Testis (tissue), 3 donors: ENCODE results near the gene ABCC11. TPM values are rescaled to one million over a fixed set of nuclear protein-coding genes. Genes with fewer than 3 reads are reported as not detected.

Experiments used
- DNase-seq: peaks from one replicate; pipeline ENCODE4 v3.0.0-alpha.2; 2019
- H3K27ac ChIP-seq, 2 donors: fragments of 200-600 bp; sonication (generic); one replicate each; pipeline ENCODE4 v1.5.1; 2019
- H3K27me3 ChIP-seq: fragments of 200-600 bp; sonication (generic); one replicate; pipeline ENCODE4 v1.5.1; 2019
- H3K36me3 ChIP-seq: fragments of 200-600 bp; sonication (generic); one replicate; pipeline ENCODE4 v1.5.1; 2017; ENCODE audit warnings: low read depth; ENCODE audit errors: missing control alignments
- H3K4me1 ChIP-seq: fragments of 200-600 bp; sonication (generic); one replicate; pipeline ENCODE4 v1.5.1; 2019
- H3K4me3 ChIP-seq, 2 donors: fragments of 200-600 bp; sonication (generic); one replicate each; pipeline ENCODE4 v1.5.1; 2017 to 2019
- H3K9me3 ChIP-seq: fragments of 200-600 bp; sonication (generic); one replicate; pipeline ENCODE4 v1.5.1; 2017
- POLR2A ChIP-seq: fragments of 450-650 bp; IDR thresholded peaks from one replicate; pipeline ENCODE4 v1.6.1; 2017; ENCODE audit warnings: antibody characterized with exemption, mild to moderate bottlenecking, moderate library complexity
- WGBS, 2 donors: methylation state at CpG; one replicate each; pipeline ENCODE4 v1.1.5; 2018; 5-methylcytosine and 5-hydroxymethylcytosine counted together
- intact Hi-C: fragments of 100-400 bp; cut with DNase I; formaldehyde crosslinking; loops from one replicate; pipeline ENCODE4 v1.15.1; 2023; ENCODE audit warnings: low total_unique reads
- polyA plus RNA-seq: library from polyadenylated mRNA; stranded (reverse); fragments of 350-450 nt; fragmentation: Illumina TruSeq; extraction: RNeasy Lipid Tissue Mini Kit (QIAGEN cat#74804); gene quantifications from one replicate; pipeline ENCODE4 v1.2.3, GENCODE V29; 2014; ENCODE audit warnings: low read depth, low replicate concordance; ENCODE audit not compliant: insufficient read depth
- total RNA-seq, 2 donors: library from RNA; depleted of rRNA; stranded (reverse); fragments of >200 nt; gene quantifications; one replicate each; pipeline ENCODE4 v1.2.3, GENCODE V29; 2016
- TF ChIP-seq, protein P1 (sequence below), 3 experiments: fragments of 450-650 bp in 2 of 3; fragments of 200-600 bp in 1 of 3; sonication (generic) in 1 of 3; IDR thresholded peaks; one replicate each; pipeline ENCODE4 v1.5.1; 2016 to 2019; ENCODE audit warnings: antibody characterized with exemption in 3 of 3, mild to moderate bottlenecking in 2 of 3, moderate library complexity in 1 of 3

ABCC11 gene
- total and polyA plus RNA-seq, 3 donors from 2014 or later, result 6.8 to 24.1 (median 7.5) TPM

DNA sequence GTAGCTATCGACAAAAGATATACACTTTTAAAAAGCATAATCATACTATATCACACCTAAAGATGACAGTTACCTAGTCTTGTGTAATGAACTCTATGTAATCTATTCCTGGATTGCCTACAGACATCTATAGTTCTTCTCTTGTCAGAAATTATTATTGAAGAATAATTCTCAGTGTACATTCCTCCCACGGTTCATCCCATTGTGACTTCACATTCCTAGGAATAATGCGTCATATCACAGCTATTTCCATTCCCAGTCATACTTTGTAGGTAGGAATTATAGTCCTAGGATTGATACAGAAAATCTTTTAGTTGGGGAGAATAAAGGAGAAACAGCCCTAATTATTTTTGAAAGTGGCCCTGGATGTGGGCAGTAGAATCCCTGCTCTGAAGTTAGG lies 44.0 kb upstream of the ABCC11 start:
- DNase-seq, result no peak
- TF ChIP-seq, protein P1, sequence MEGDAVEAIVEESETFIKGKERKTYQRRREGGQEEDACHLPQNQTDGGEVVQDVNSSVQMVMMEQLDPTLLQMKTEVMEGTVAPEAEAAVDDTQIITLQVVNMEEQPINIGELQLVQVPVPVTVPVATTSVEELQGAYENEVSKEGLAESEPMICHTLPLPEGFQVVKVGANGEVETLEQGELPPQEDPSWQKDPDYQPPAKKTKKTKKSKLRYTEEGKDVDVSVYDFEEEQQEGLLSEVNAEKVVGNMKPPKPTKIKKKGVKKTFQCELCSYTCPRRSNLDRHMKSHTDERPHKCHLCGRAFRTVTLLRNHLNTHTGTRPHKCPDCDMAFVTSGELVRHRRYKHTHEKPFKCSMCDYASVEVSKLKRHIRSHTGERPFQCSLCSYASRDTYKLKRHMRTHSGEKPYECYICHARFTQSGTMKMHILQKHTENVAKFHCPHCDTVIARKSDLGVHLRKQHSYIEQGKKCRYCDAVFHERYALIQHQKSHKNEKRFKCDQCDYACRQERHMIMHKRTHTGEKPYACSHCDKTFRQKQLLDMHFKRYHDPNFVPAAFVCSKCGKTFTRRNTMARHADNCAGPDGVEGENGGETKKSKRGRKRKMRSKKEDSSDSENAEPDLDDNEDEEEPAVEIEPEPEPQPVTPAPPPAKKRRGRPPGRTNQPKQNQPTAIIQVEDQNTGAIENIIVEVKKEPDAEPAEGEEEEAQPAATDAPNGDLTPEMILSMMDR (IDR thresholded peaks at IDR 0.05), result no peak
- no peak for TF ChIP-seq POLR2A
- Histone ChIP-seq H3K4me3 (no peak overlapping the region), H3K36me3 (no peaks in the 10 kb centered on the region), H3K27ac (no peak overlapping the region), H3K27me3 (no peaks in the 10 kb centered on the region), H3K4me1 (no peaks in the 10 kb centered on the region), H3K9me3 (no peaks in the 10 kb centered on the region)
- 91% methylated on average over 3 of the region's 3 CpGs for WGBS, 2 donors
- intact Hi-C loops, result no loop called here

DNA sequence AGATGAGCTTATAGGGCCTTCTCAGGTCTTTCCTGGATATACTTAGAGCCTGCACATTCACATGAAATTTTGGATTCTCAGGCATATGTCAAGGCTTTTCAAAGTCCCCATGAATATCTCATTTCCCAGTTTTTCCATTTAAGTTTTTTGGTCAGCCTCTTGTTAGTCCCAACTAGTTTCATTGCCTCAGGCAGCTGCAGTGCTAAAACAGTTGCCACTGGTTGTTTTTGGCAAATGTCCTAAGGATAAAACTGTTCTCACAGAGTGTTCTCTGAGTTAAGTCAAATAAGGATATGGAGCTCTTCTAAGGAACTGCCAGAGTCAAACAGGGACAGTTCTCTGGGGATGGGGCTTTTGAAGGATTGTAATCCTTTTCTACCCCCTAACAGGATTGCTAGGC lies 39.9 kb upstream of the ABCC11 start:
- no peak for TF ChIP-seq POLR2A
- TF ChIP-seq, protein P1 (IDR thresholded peaks at IDR 0.05), result no peak
- H3K27me3 ChIP-seq, result no peaks in the 10 kb centered on the region
- no peaks in the 10 kb centered on the region for H3K4me1 ChIP-seq
- no peak overlapping the region for H3K27ac ChIP-seq
- no peaks in the 10 kb centered on the region for H3K9me3 ChIP-seq
- no peak for DNase-seq
- intact Hi-C loops, result no loop called here
- H3K4me3 ChIP-seq, result no peak overlapping the region
- no peaks in the 10 kb centered on the region for H3K36me3 ChIP-seq

DNA sequence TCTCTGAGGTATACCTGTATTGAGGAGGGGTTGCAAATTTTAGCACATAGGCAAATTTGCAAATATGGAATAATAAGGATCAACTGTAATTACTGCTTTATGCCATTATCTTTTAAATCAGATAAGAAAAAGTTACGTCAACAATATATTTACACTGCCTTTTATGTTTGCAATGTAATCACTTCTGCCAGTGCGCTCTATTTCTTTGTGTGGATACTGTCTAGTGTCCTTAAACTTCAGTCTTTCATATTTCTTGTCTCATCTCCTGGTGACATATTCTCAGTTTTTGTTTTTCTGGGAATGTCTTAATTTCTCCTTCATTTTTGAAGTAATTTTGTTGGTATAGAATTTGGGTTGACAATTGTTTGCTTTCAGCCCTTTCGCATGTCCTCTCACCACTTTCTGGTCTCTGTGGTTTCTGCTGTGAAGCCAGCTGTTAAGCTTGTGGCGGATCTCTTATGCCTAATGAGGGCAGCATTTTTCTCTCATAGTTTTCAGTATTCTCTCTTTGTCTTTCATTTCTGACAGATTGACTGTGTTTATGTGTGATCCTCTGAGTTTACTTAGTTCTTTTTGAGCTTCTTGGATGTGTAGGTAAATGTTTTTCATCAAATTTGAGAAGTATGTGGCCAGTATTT lies 37.6 kb upstream of the ABCC11 start:
- Histone ChIP-seq H3K4me3 (no peak overlapping the region), H3K4me1 (no peaks in the 10 kb centered on the region), H3K27me3 (no peaks in the 10 kb centered on the region), H3K9me3 (no peaks in the 10 kb centered on the region), H3K27ac (no peak overlapping the region), H3K36me3 (no peaks in the 10 kb centered on the region)
- intact Hi-C loops, result no loop called here
- WGBS, 2 donors, result 94 to 98% methylated on average over 4 of the region's 4 CpGs
- TF ChIP-seq, protein P1 (IDR thresholded peaks at IDR 0.05), result no peak
- TF ChIP-seq POLR2A, result no peak
- no peak for DNase-seq

DNA sequence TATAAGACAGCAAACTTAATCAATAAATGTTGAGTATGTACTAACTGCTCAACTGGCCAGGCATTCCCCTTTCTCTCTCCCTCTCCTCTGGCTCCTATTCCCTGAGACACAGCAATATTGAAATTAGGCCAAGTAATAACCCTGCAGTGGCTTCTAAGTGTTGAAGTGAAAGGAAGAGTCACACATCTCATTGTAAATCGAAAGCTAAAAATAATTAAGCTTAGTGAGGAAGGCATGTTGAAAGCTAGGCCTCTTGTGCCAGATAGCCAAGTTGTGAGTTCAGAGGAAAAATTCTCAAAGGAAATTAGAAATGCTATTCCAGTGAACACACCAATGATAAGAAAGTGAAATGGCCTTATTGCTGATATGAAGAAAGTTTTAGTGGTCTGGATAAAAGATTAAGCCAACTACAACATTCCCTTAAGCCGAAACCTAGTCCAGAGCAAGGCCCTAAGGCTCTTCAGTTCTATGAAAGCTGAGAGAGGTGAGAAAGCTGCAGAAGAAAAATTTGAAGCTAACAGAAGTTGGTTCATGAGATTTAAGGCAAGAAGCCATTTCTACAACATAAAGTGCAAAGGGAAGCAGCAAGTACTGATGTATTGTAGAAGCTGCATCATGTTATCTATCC lies 35.4 kb upstream of the ABCC11 start:
- H3K4me3 ChIP-seq, result no peak overlapping the region
- H3K9me3 ChIP-seq, result no peaks in the 10 kb centered on the region
- H3K27me3 ChIP-seq, result no peaks in the 10 kb centered on the region
- no peaks in the 10 kb centered on the region for H3K4me1 ChIP-seq
- WGBS, 2 donors, result 55 to 56% methylated on average over 2 of the region's 2 CpGs
- intact Hi-C loops, result no loop called here
- DNase-seq, result no peak
- TF ChIP-seq, protein P1 (IDR thresholded peaks at IDR 0.05), result no peak
- no peak for TF ChIP-seq POLR2A
- H3K27ac ChIP-seq, result peak overlapping the region in 1 of 2 donors; percentile 55
- no peaks in the 10 kb centered on the region for H3K36me3 ChIP-seq

DNA sequence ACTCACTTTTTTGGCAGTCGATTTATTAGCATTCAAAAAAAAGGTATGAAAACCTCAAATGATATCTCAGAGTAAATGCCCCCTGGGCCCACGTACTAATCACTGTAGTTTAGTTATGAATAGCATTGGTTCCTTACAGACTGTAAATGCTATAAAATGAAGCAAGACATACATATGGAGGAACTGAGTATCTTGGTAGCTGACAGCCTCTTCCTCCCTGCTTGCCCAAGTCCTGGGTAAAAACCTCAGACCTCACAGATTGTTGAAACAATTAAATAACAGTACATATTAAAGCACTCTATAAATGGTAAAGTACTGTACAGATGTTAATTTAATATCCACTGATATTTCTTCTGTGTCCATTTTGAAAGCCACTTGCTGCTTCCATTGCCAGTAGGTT lies 33.2 kb upstream of the ABCC11 start:
- TF ChIP-seq, protein P1 (IDR thresholded peaks at IDR 0.05), result no peak
- no peak for TF ChIP-seq POLR2A
- Histone ChIP-seq H3K36me3 (no peaks in the 10 kb centered on the region), H3K9me3 (no peaks in the 10 kb centered on the region), H3K4me1 (no peaks in the 10 kb centered on the region), H3K27me3 (no peaks in the 10 kb centered on the region), H3K27ac (no peak overlapping the region), H3K4me3 (no peak overlapping the region)
- intact Hi-C loops, result no loop called here
- DNase-seq, result no peak
- 88 to 92% methylated on average over 2 of the region's 2 CpGs for WGBS, 2 donors
